ENCODE data around the gene SIAH1. TPM values are rescaled to one million over a fixed set of nuclear protein-coding genes. Genes with fewer than 3 reads are reported as not detected.
A peak's percentile ranks its signal among the peaks of the same experiment; 100 is the strongest.

The SIAH1 gene
- total and polyA plus RNA-seq, 9 of the 15 experiments (the other 6 are each of a cell fraction or from before 2014, with no cell fraction given) = 4.1 to 14.3 (median 12.5) TPM

GRCh38 chr16:48365601-48366164, 19.5 kb downstream of the SIAH1 start (continued):
- TF ChIP-seq ZNF347 (CRISPR knock-in tag; IDR thresholded peaks at IDR 0.05; ENCODE audit: low read depth) (no peak), FOSL1 (tag; conservative IDR thresholded peaks at IDR 0.05) (no peak), E2F4 (CRISPR knock-in tag; IDR thresholded peaks at IDR 0.05; ENCODE audit: low read depth) (no peak), SMARCA4 (IDR thresholded peaks at IDR 0.05) (no peak), CCAR2 (IDR thresholded peaks at IDR 0.05; ENCODE audit: low read depth, low read length) (no peak), ZBTB34 (CRISPR knock-in tag; IDR thresholded peaks at IDR 0.05) (no peak), SFPQ (IDR thresholded peaks at IDR 0.05; ENCODE audit: low read depth, low read length) (no peak), TCF3 (CRISPR knock-in tag; IDR thresholded peaks at IDR 0.05) (no peak), CREM (IDR thresholded peaks at IDR 0.05; ENCODE audit: low read depth) (no peak), ARID4B (CRISPR knock-in tag; IDR thresholded peaks at IDR 0.05) (no peak), SPI1 (IDR thresholded peaks at IDR 0.05; ENCODE audit: borderline replicate concordance, low read depth, low read length) (peak; percentile 55; the same call in 1 of the 2 replicates), MITF (IDR thresholded peaks at IDR 0.05) (no peak), VEZF1 (CRISPR knock-in tag; IDR thresholded peaks at IDR 0.05) (peak; percentile 95), ELF2 (CRISPR knock-in tag; IDR thresholded peaks at IDR 0.05) (no peak), ZNF75A (CRISPR knock-in tag; IDR thresholded peaks at IDR 0.05) (no peak), CBFA2T2 (conservative IDR thresholded peaks at IDR 0.05) (no peak), HNRNPL (IDR thresholded peaks at IDR 0.05; ENCODE audit: low read depth, low read length) (peak; percentile 89)

Measured in K562 (cell line).